ENCODE results near the gene PDIA3. TPM values are rescaled to one million over a fixed set of nuclear protein-coding genes. Genes with fewer than 3 reads are reported as not detected.
A peak's percentile ranks its signal among the peaks of the same experiment; 100 is the strongest.

The PDIA3 gene
- total RNA-seq, 1 experiment from 2014 or later: 630 TPM

DNA sequence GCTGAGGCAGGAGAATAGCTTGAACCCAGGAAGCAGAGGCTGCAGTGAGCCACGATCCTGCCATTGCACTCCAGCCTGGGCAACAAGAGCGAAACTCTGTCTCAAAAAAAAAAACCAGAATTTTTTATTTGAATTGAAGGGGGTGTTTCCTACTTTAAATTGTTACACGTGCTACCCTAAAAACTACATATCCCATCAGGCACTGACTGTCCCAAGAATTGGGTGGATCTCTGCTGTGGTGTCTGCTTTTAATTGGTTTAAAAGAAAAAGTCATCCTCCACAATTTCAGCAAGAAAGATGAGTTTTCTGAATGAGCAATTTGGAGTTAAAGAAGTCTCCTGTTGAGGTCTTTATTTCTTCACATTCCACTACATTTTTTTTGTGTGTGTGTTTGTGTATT lies 2.1 kb downstream of the PDIA3 start:
- Mint-ChIP-seq H3K27me3 (ENCODE audit: insufficient read depth, unreplicated experiment) (no peaks in the 10 kb centered on the region), H3K27ac (ENCODE audit: low read depth, unreplicated experiment) (peak overlapping the region; percentile 91), H3K4me3 (ENCODE audit: unreplicated experiment) (peak overlapping the region; percentile 87), H3K4me1 (ENCODE audit: insufficient read depth, unreplicated experiment) (peaks cover 14% of the 10 kb centered on the region), H3K9me3 (ENCODE audit: unreplicated experiment) (no peaks in the 10 kb centered on the region), H3K36me3 (ENCODE audit: insufficient read depth, unreplicated experiment) (peaks cover 43% of the 10 kb centered on the region)
- TF ChIP-seq, protein P1, sequence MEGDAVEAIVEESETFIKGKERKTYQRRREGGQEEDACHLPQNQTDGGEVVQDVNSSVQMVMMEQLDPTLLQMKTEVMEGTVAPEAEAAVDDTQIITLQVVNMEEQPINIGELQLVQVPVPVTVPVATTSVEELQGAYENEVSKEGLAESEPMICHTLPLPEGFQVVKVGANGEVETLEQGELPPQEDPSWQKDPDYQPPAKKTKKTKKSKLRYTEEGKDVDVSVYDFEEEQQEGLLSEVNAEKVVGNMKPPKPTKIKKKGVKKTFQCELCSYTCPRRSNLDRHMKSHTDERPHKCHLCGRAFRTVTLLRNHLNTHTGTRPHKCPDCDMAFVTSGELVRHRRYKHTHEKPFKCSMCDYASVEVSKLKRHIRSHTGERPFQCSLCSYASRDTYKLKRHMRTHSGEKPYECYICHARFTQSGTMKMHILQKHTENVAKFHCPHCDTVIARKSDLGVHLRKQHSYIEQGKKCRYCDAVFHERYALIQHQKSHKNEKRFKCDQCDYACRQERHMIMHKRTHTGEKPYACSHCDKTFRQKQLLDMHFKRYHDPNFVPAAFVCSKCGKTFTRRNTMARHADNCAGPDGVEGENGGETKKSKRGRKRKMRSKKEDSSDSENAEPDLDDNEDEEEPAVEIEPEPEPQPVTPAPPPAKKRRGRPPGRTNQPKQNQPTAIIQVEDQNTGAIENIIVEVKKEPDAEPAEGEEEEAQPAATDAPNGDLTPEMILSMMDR (IDR thresholded peaks at IDR 0.05; ENCODE audit: unreplicated experiment): no peak
- intact Hi-C loops (cut with micrococcal nuclease): no loop called here
- ChIA-PET CTCF (interaction anchor here (1.3 kb wide), 1 partner anchor 28 kb away, joined by 3 read pairs; the partner anchor contains the start of gene ELL3), POLR2A (interaction anchor here (1.3 to 3.9 kb wide), 2 partner anchors 27 to 28 kb away, joined by 5 to 15 read pairs; partner anchors contain the start of gene ELL3)
- peak; percentile 23 for DNase-seq (ENCODE audit: unreplicated experiment)
- BruUV-seq (replicated peaks): no TSS peak

DNA sequence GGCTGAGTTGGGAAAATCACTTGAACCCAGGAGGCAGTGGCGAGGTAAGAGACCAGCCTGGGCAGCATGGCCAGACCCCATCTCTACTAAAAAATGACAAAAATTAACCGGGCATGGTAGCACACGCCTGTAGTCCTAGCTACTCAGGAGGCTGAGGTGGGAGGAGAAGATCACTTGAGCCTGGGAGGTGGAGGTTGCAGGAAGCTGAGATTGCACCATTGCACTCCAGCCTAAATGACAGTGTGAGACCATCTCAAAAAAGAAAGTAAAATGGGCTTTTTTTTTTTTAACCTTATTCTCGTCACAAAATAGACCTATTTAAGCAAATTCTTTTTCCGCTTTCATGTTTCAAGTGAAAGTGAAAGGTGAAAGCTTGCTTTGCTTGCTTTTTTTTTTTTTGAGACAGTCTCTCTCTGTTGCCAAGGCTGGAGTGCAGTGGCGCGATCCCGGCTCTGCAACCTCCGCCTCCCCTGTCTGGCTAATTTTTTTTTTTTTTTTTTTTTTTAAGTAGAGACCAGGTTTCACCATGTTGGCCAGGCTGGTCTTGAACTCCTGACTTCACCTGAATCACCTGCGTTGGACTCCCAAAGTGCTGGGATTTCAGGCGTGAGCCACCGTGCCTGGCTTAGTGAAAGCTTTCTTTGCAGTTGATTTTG lies 3.6 kb downstream of the PDIA3 start:
- peaks cover 14% of the 10 kb centered on the region for H3K4me1 Mint-ChIP-seq (ENCODE audit: insufficient read depth, unreplicated experiment)
- ChIA-PET POLR2A (interaction anchor here (0.9 to 1.3 kb wide), 2 partner anchors 27 to 50 kb away, joined by 3 to 8 read pairs; partner anchors contain the start of genes ELL3, HYPK and SERINC4), CTCF (interaction anchor here (1.3 kb wide), 1 partner anchor 27 kb away, joined by 3 read pairs; the partner anchor contains the start of gene ELL3)
- H3K27ac Mint-ChIP-seq (ENCODE audit: low read depth, unreplicated experiment): no peak overlapping the region
- H3K27me3 Mint-ChIP-seq (ENCODE audit: insufficient read depth, unreplicated experiment): no peaks in the 10 kb centered on the region
- DNase-seq (ENCODE audit: unreplicated experiment): peak; percentile 4
- TF ChIP-seq, protein P1 (IDR thresholded peaks at IDR 0.05; ENCODE audit: unreplicated experiment): no peak
- intact Hi-C loops (cut with micrococcal nuclease): no loop called here
- H3K4me3 Mint-ChIP-seq (ENCODE audit: unreplicated experiment): no peak overlapping the region
- H3K36me3 Mint-ChIP-seq (ENCODE audit: insufficient read depth, unreplicated experiment): peaks cover 53% of the 10 kb centered on the region
- BruUV-seq (replicated peaks): no TSS peak
- H3K9me3 Mint-ChIP-seq (ENCODE audit: unreplicated experiment): no peaks in the 10 kb centered on the region

DNA sequence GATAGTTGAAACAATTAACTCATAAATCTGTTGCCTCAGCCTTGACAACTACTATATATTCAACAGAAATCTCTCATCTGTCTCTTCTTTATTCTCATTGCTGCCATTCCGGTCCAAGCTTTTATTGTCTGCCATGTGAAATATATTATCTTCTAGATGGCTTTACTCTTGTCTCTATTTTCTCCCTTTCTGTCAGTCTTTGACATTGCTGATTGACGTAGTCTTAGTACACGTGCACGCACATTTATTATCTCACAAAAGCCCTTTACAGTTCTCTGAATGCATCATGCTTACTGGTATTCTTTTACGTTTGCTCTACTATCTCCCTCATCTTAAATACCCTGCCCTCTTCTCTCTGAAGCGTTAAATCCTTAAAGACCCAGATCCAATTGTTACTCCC lies 5.6 kb downstream of the PDIA3 start:
- Mint-ChIP-seq H3K27me3 (ENCODE audit: insufficient read depth, unreplicated experiment) (no peaks in the 10 kb centered on the region), H3K27ac (ENCODE audit: low read depth, unreplicated experiment) (no peak overlapping the region), H3K9me3 (ENCODE audit: unreplicated experiment) (no peaks in the 10 kb centered on the region), H3K4me3 (ENCODE audit: unreplicated experiment) (no peak overlapping the region), H3K36me3 (ENCODE audit: insufficient read depth, unreplicated experiment) (peaks cover 71% of the 10 kb centered on the region), H3K4me1 (ENCODE audit: insufficient read depth, unreplicated experiment) (peaks cover 14% of the 10 kb centered on the region)
- BruUV-seq (replicated peaks): no TSS peak
- TF ChIP-seq, protein P1 (IDR thresholded peaks at IDR 0.05; ENCODE audit: unreplicated experiment): no peak
- ChIA-PET POLR2A (no interaction called here), CTCF (no interaction called here)
- intact Hi-C loops (cut with micrococcal nuclease): no loop called here
- no peak for DNase-seq (ENCODE audit: unreplicated experiment)

DNA sequence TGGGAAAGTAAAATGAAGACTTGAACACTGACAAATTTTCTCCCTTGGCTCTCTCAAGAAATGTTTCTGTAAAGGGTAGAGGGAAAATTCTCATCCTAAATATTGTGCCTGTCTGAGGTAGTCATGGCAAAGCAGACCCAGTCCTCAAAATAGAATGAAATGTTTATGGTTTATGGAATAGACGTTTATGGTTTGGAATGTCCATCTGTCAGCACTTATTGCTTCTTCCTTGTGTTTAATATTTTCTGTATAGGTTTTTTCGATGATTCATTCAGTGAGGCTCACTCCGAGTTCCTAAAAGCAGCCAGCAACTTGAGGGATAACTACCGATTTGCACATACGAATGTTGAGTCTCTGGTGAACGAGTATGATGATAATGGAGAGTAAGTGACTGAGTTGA lies 16.6 kb downstream of the PDIA3 start:
- no TSS peak for BruUV-seq (replicated peaks)
- no peak overlapping the region for H3K4me3 Mint-ChIP-seq (ENCODE audit: unreplicated experiment)
- H3K9me3 Mint-ChIP-seq (ENCODE audit: unreplicated experiment): no peaks in the 10 kb centered on the region
- peaks cover 98% of the 10 kb centered on the region for H3K36me3 Mint-ChIP-seq (ENCODE audit: insufficient read depth, unreplicated experiment)
- TF ChIP-seq, protein P1 (IDR thresholded peaks at IDR 0.05; ENCODE audit: unreplicated experiment): no peak
- H3K27ac Mint-ChIP-seq (ENCODE audit: low read depth, unreplicated experiment): no peak overlapping the region
- intact Hi-C loops (cut with micrococcal nuclease): no loop called here
- ChIA-PET CTCF (no interaction called here), POLR2A (no interaction called here)
- no peaks in the 10 kb centered on the region for H3K4me1 Mint-ChIP-seq (ENCODE audit: insufficient read depth, unreplicated experiment)
- no peaks in the 10 kb centered on the region for H3K27me3 Mint-ChIP-seq (ENCODE audit: insufficient read depth, unreplicated experiment)
- DNase-seq (ENCODE audit: unreplicated experiment): no peak

Measured in MCF 10A (cell line).